Testis (tissue), 2 donors: ENCODE results near the gene CYP4F22.

Experiments used
- CTCF ChIP-seq, 3 experiments: fragments of 450-650 bp in 2 of 3; fragments of 200-600 bp in 1 of 3; sonication (generic) in 1 of 3; IDR thresholded peaks; one replicate each; pipeline ENCODE4 v1.5.1; 2016 to 2019; ENCODE audit warnings: antibody characterized with exemption in 3 of 3, mild to moderate bottlenecking in 2 of 3, moderate library complexity in 1 of 3
- POLR2A ChIP-seq: fragments of 450-650 bp; IDR thresholded peaks from one replicate; pipeline ENCODE4 v1.6.1; 2017; ENCODE audit warnings: antibody characterized with exemption, mild to moderate bottlenecking, moderate library complexity

GRCh38 chr19:15529774-15530372, 21.5 kb downstream of the CYP4F22 start:
- TF ChIP-seq POLR2A (no peak), CTCF (IDR thresholded peaks at IDR 0.05) (no peak)
